GM18909 (cell line): ENCODE measurements around the gene ZNF575.
"Not testable (repeated sequence)": the region's sequence is repeated elsewhere in the genome, so short reads cannot be mapped to it uniquely, and the experiment has no call there.

Source experiments
- ATAC-seq: cut with Tn5 transposase; IDR thresholded peaks from one replicate; pipeline ENCODE4 v1.9.1; 2021; ENCODE audit warnings: mild to moderate bottlenecking; ENCODE audit not compliant: unreplicated experiment, poor library complexity

Gene ZNF575

GRCh38 chr19:43540381-43540780 lies 7.4 kb downstream of the ZNF575 start:
- ATAC-seq: no peak

- no peak for ATAC-seq
Measured at GRCh38 chr19:43541920-43542650, 9.1 kb downstream of the ZNF575 start.

GRCh38 chr19:43544077-43544476 lies 11.1 kb downstream of the ZNF575 start:
- ATAC-seq: no peak

- no peak for ATAC-seq
Measured at GRCh38 chr19:43545276-43545675, 12.3 kb downstream of the ZNF575 start.

DNA sequence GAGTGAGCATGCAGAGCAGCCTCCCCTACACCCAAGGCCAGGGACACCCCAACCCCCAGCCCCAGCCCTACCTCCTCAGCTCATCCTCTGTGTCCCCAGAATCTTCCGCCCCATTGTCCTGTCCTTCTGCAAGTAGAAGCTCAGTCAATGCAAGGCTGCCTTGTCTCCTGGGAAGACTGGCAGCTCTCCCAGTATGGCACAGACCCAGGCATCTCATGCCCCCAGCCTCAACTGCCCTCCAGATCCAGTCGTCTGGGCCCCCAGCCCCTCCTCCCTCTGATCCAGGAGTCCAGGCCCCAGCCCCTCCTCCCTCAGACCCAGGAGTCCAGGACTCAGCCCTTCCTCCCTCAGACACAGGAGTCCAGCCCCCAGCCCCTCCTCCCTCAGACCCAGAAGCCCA lies 13.0 kb downstream of the ZNF575 start:
- ATAC-seq: no peak

- ATAC-seq: no peak
Measured at GRCh38 chr19:43546581-43546980, 13.6 kb downstream of the ZNF575 start.

GRCh38 chr19:43547926-43548325 lies 14.9 kb downstream of the ZNF575 start:
- not testable (repeated sequence) for ATAC-seq

DNA sequence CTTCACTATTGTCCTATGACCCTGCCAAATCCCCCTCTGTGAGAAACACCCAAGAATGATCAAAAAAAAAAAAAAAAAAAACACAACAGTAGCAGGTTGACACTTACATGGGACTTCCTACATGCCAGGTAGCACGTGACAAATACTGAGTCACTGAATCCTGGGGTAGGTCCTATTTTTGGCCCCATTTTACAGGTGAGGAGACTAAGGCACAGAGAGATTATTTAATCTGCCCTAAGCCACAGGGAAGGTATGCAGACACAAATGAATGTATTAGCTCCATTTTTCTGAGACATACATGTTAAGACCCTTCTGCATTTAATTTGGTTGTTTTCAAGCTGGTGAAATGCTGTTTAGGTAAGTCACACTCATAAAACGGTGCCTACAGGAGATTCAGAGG lies 15.7 kb downstream of the ZNF575 start:
- ATAC-seq: no peak

- no peak for ATAC-seq
Measured at GRCh38 chr19:43551399-43552197, 18.6 kb downstream of the ZNF575 start.

DNA sequence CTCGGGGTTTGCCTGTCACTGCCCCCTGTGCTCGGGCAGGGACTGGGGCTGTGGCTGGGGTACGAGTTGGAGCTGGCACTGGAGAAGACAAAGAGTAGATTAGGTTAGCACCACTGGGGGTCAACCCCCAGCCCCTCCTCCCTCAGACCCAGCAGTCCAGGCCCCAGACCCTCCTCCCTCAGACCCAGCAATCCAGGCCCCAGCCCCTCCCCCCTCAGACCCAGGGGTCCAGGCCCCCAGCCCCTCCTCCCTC lies 19.1 kb downstream of the ZNF575 start:
- ATAC-seq: no peak

- ATAC-seq: no peak
Measured at GRCh38 chr19:43552616-43553015, 19.6 kb downstream of the ZNF575 start.

GRCh38 chr19:43553656-43554055 lies 20.7 kb downstream of the ZNF575 start:
- no peak for ATAC-seq

- ATAC-seq: no peak
Measured at GRCh38 chr19:43554317-43554895, 21.4 kb downstream of the ZNF575 start.

GRCh38 chr19:43555185-43555770 lies 22.3 kb downstream of the ZNF575 start:
- no peak for ATAC-seq

DNA sequence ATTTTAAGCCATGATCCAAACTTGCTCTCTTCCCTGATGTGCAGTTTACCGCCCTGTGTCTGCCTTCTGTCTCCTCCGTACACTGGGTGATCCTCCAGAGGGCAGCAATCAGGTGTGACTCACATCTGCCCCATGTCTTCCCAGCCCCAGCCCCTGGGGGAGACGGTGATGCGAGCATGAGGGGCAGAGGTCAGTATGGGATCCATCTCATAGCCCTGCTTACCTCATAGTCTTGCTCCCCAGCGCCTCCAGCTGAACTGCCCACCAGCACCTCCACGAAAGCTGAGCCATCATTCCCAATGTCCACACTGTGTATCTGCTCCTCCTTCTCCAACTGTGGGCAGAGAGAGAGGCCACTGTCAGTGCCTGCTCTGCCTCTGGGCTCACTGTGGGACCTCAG lies 27.7 kb downstream of the ZNF575 start:
- no peak for ATAC-seq

GRCh38 chr19:43561139-43561970 lies 28.4 kb downstream of the ZNF575 start:
- no peak for ATAC-seq

GRCh38 chr19:43562226-43562697 lies 29.3 kb downstream of the ZNF575 start:
- no peak for ATAC-seq

DNA sequence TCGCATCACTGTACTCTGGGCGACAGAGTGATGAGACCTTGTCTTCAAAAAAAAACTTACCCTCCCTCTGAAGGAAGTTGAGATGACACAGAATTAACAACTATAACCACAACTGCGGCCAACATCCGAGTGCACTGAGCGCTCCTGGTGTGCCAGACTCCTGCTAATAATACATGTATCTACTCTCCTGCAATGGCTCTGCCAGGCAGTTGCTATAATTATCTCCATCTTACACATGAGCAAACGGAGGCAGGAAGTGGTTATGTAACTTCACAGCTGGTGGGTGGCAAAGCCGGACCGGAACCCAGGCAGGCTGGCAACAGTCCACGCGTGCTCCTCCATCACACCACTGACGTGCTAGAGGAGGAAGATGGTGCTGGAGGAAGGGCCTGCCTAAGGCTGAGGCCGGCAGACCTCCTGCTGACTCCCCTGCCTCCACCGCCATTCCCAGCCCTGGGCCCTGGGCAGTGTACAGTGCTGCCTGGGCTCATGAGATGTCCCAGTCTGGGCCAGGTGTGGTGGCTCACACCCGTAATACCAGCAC lies 29.8 kb downstream of the ZNF575 start:
- ATAC-seq: peak; percentile 75

DNA sequence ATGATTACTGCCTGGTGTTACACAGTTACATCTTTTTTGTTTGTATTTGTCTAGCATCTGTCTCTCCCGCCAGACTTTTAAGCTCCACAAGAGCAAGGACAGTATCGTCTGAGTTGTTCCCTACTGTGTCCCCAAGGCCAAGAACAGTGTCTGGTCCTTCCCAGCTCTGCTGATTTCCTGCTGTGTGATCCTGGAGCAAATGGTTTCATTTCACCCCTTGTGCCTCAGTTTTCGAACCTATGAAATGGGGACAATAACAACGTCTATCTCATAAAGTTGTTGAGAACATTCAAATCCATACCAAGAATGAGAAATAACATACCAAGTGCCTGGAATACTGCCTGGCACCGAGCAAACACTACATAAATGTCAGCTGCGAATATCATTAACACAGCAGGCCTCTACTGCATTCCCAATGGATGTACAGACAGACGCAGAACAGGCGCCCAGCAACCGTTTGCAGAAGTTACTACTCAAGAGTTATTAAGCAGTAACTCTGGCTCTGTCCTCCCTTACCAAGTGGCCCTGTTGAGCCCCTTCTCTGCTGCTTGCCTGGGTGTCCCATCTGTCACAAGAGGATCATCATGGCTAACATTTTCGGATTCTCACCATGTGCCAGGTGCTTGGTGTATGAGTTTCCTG lies 30.9 kb downstream of the ZNF575 start:
- no peak for ATAC-seq

DNA sequence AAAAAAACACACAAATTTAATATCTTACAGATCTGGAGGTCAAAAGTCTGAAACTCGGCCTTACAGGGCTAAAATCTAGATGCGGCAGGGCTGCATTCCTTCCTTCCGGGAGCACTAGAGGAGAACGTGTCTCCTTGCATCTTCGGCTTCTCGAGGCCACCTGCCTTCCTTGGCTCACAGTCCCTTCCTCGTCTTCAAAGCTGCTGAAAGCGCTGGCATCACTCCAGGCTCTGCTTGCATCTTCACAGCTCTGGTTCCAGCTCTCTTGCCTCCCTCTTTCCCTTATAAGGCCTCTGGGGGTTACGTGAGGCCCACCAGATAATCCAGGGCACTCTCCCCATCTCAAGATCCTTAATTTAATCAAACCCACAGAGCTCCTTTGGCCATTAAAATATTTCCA lies 31.8 kb downstream of the ZNF575 start:
- no peak for ATAC-seq
